ENCODE data around the gene SOWAHA.

DNA sequence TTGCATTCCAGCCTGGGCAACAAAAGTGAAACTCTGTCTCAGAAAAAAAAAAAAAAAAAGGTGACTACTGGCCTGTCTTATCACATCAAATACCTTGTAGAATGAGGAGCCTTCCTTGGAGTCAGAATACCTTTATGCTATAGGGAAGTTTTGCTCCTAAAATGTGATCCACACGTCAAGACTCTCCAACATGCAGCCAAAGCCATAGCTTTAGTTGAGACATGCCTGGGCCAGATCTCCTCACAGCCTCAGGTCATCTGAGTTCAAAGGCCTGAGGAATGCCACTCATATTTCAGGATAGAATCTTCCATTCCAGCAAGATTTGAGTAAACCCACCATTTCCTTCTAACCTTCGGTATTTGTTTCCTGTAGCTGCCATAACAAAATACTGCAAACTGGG, 13.7 kb upstream of the SOWAHA start:
- TF ChIP-seq, protein P1, sequence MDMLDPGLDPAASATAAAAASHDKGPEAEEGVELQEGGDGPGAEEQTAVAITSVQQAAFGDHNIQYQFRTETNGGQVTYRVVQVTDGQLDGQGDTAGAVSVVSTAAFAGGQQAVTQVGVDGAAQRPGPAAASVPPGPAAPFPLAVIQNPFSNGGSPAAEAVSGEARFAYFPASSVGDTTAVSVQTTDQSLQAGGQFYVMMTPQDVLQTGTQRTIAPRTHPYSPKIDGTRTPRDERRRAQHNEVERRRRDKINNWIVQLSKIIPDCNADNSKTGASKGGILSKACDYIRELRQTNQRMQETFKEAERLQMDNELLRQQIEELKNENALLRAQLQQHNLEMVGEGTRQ (IDR thresholded peaks at IDR 0.05; ENCODE audit: low read depth, low read length): no peak
- TF ChIP-seq CEBPB (IDR thresholded peaks at IDR 0.05; ENCODE audit: low read depth, low read length) (no peak), RCOR1 (IDR thresholded peaks at IDR 0.05; ENCODE audit: insufficient replicate concordance, low read length) (no peak), CHD1 (IDR thresholded peaks at IDR 0.05; ENCODE audit: low read depth, low read length) (no peak), POLR2A (IDR thresholded peaks at IDR 0.05; ENCODE audit: low read depth, low read length) (no peak)
